K562 (cell line): ENCODE data around the gene PLEKHM3. TPM values are rescaled to one million over a fixed set of nuclear protein-coding genes. Genes with fewer than 3 reads are reported as not detected.
A peak's percentile ranks its signal among the peaks of the same experiment; 100 is the strongest.

Experiments used
- AFF1 ChIP-seq, 2 experiments: fragments of 450-650 bp; IDR thresholded peaks; 2 replicates each; pipeline ENCODE4 v1.6.1; 2018; ENCODE audit warnings: mild to moderate bottlenecking in 2 of 2, low read depth in 1 of 2; ENCODE audit not compliant: partially characterized antibody in 2 of 2
- BMI1 ChIP-seq: fragments of 150-350 bp; IDR thresholded peaks from 2 replicates; pipeline ENCODE4 v1.6.1; 2014; ENCODE audit warnings: low read length
- CC2D1A ChIP-seq: fragments of 450-650 bp; IDR thresholded peaks from 2 replicates; pipeline ENCODE4 v1.6.1; 2017; ENCODE audit warnings: mild to moderate bottlenecking
- DEAF1 ChIP-seq: fragments of 450-650 bp; formaldehyde crosslinking; IDR thresholded peaks from 2 replicates; pipeline ENCODE4 v1.4.0; 2020; ENCODE audit warnings: mild to moderate bottlenecking, moderate library complexity
- DIDO1 ChIP-seq: fragments of 450-650 bp; IDR thresholded peaks from 2 replicates; pipeline ENCODE4 v1.6.1; 2016; ENCODE audit warnings: low read depth, missing biosample characterization, missing genetic modification characterization
- E4F1 ChIP-seq: fragments of 250-450 bp; sonication (Bioruptor Pico); IDR thresholded peaks from 2 replicates; pipeline ENCODE4 v1.5.0; 2021; ENCODE audit warnings: mild to moderate bottlenecking, borderline replicate concordance
- ESRRB ChIP-seq: fragments of 250-450 bp; sonication (Bioruptor Pico); IDR thresholded peaks from 2 replicates; pipeline ENCODE4 v1.5.0; 2020; ENCODE audit warnings: mild to moderate bottlenecking, moderate library complexity, borderline replicate concordance
- FOS ChIP-seq: IDR thresholded peaks from 3 replicates; pipeline ENCODE4 v1.6.1; 2011; ENCODE audit not compliant: insufficient read length; ENCODE audit errors: extremely low read depth
- HMG20A ChIP-seq: fragments of 450-650 bp; formaldehyde crosslinking; conservative IDR thresholded peaks from 2 replicates; pipeline ENCODE4 v1.4.0; 2020; ENCODE audit warnings: mild to moderate bottlenecking, mixed read lengths
- HNRNPK ChIP-seq: fragments of 200-400 bp; formaldehyde crosslinking; IDR thresholded peaks from one replicate; pipeline ENCODE4 v1.6.1; 2018; ENCODE audit warnings: mild to moderate bottlenecking, low read depth, low read length; ENCODE audit not compliant: poor library complexity, severe bottlenecking
- LARP7 ChIP-seq: fragments of 450-650 bp; IDR thresholded peaks from 2 replicates; pipeline ENCODE4 v1.6.1; 2016
- MAFG ChIP-seq: fragments of 450-650 bp; conservative IDR thresholded peaks from 2 replicates; pipeline ENCODE4 v1.6.1; 2016; ENCODE audit warnings: missing genetic modification characterization, missing compliant biosample characterization
- NFIC ChIP-seq: fragments of 450-650 bp; IDR thresholded peaks from 2 replicates; pipeline ENCODE4 v1.6.1; 2017; ENCODE audit warnings: mild to moderate bottlenecking, inconsistent platforms
- PHB2 ChIP-seq: fragments of 450-650 bp; IDR thresholded peaks from 2 replicates; pipeline ENCODE4 v1.6.1; 2017; ENCODE audit warnings: low read depth
- POLR2H ChIP-seq: IDR thresholded peaks from 2 replicates; pipeline ENCODE4 v1.6.1; 2016; ENCODE audit warnings: missing genetic modification characterization, low read depth, mild to moderate bottlenecking, control low read depth, missing compliant biosample characterization, moderate library complexity
- SRSF1 ChIP-seq: fragments of 200-400 bp; formaldehyde crosslinking; IDR thresholded peaks from 2 replicates; pipeline ENCODE4 v1.6.1; 2017; ENCODE audit warnings: mild to moderate bottlenecking, low read depth, low read length, moderate library complexity
- TCF15 ChIP-seq: fragments of 250-450 bp; sonication (Bioruptor Pico); IDR thresholded peaks from 2 replicates; pipeline ENCODE4 v1.8.0; 2022; ENCODE audit warnings: moderate library complexity, mild to moderate bottlenecking, inconsistent platforms
- ZC3H8 ChIP-seq: fragments of 450-650 bp; IDR thresholded peaks from 2 replicates; pipeline ENCODE4 v1.6.1; 2017
- ZNF175 ChIP-seq: fragments of 200-800 bp; sonication (Bioruptor generic); IDR thresholded peaks from 2 replicates; pipeline ENCODE4 v1.6.1; 2016; ENCODE audit warnings: low read depth, mild to moderate bottlenecking, missing genetic modification characterization, missing compliant biosample characterization
- polyA plus RNA-seq, 8 experiments: library from polyadenylated mRNA; depleted of rRNA in 4 of 8; stranded (reverse) in 5 of 8; unstranded in 3 of 8; fragments of >200 nt; fragmentation: Nextera tagmentation in 2 of 8; fragmentation: Illumina TruSeq in 1 of 8; extraction: Ambion mirVana in 2 of 8; extraction: Trizol in 1 of 8; gene quantifications; 2 replicates each; pipeline versions ENCODE4 v1.2.1 to v1.2.3, GENCODE V29; 2011 to 2014; ENCODE audit warnings: inconsistent platforms in 1 of 8, missing spikeins in 1 of 8
- total RNA-seq, 7 experiments: library from RNA; depleted of rRNA in 6 of 7; stranded (reverse); fragments of >200 nt in 6 of 7; fragmentation: Illumina TruSeq in 2 of 7; extraction: Trizol in 2 of 7; gene quantifications; 2 replicates each; pipeline versions ENCODE4 v1.2.1 to v1.2.3, GENCODE V29; 2011 to 2021; ENCODE audit warnings: low replicate concordance in 1 of 7

PLEKHM3 gene
- total and polyA plus RNA-seq, 9 of the 15 experiments (the other 6 are each of a cell fraction or from before 2014, with no cell fraction given), result 0.24 to 1.6 (median 1.0) TPM

- TF ChIP-seq E4F1, result peak; percentile 91
- TF ChIP-seq ESRRB, result peak; percentile 97
- TF ChIP-seq DEAF1 (CRISPR knock-in tag), result peak; percentile 97
- TF ChIP-seq DIDO1, result peak; percentile 99
- peak; percentile 100 for TF ChIP-seq ZNF175 (CRISPR knock-in tag)
- TF ChIP-seq LARP7, result no peak
- no peak for TF ChIP-seq PHB2
- TF ChIP-seq TCF15 (CRISPR knock-in tag), result peak; percentile 99
- peak; percentile 93 for TF ChIP-seq BMI1
- no peak for TF ChIP-seq ZC3H8
- no peak for TF ChIP-seq CC2D1A
- peak; percentile 96 for TF ChIP-seq HMG20A (CRISPR knock-in tag)
- TF ChIP-seq NFIC, result no peak
- peak; percentile 95 for TF ChIP-seq POLR2H (tag)
- no peak for TF ChIP-seq FOS
- peak in 1 of 2 experiments; percentile 66 for TF ChIP-seq AFF1 (IDR thresholded peaks at IDR 0.05; ENCODE audit: low read depth in 1 of 2, partially characterized antibody in 2 of 2)
- TF ChIP-seq SRSF1, result no peak
- no peak for TF ChIP-seq HNRNPK
- TF ChIP-seq MAFG (tag), result peak; percentile 87
These were observed 253.1 kb downstream of the PLEKHM3 start (continued) for GRCh38 chr2:207772081-207772843.
